ENCODE measurements around the gene GALNT17. TPM values are rescaled to one million over a fixed set of nuclear protein-coding genes. Genes with fewer than 3 reads are reported as not detected.
A peak's percentile ranks its signal among the peaks of the same experiment; 100 is the strongest.

Gene GALNT17
- total RNA-seq, 6 donors from 2014 or later: 5.3 to 26.2 (median 10.1) TPM

- peaks cover 0 to 12% (median 4%) of the 10 kb centered on the region in 4 donors for H3K9me3 ChIP-seq
- ATAC-seq (ENCODE audit: low FRiP score in 2 of 2) (no peak), DNase-seq (no peak)
- H3K36me3 ChIP-seq: no peaks in the 10 kb centered on the region
- TF ChIP-seq POLR2AphosphoS5 (IDR thresholded peaks at IDR 0.05): no peak
- TF ChIP-seq POLR2A (IDR thresholded peaks at IDR 0.05): no peak
- TF ChIP-seq CTCF (IDR thresholded peaks at IDR 0.05): no peak
- WGBS, 2 donors: 66 to 76% methylated on average over 2 of the region's 2 CpGs
- no peaks in the 10 kb centered on the region for H3K4me1 ChIP-seq
- no peaks in the 10 kb centered on the region for H3K27me3 ChIP-seq
- no peak overlapping the region for H3K4me3 ChIP-seq
- H3K27ac ChIP-seq: no peak overlapping the region
Observed at GRCh38 chr7:71518880-71519279, 386.9 kb downstream of the GALNT17 start.

- DNase-seq: no peak
- H3K27me3 ChIP-seq: no peaks in the 10 kb centered on the region
- no peaks in the 10 kb centered on the region for H3K4me1 ChIP-seq
- ATAC-seq (ENCODE audit: low FRiP score in 2 of 2): peak; percentile 51 to 79
- H3K27ac ChIP-seq: no peak overlapping the region
- H3K4me3 ChIP-seq: no peak overlapping the region
- 68 to 70% methylated on average over 5 of the region's 5 CpGs for whole genome bisulfite sequencing, 2 donors
- H3K36me3 ChIP-seq: no peaks in the 10 kb centered on the region
- TF ChIP-seq POLR2A (IDR thresholded peaks at IDR 0.05): no peak
- TF ChIP-seq POLR2AphosphoS5 (IDR thresholded peaks at IDR 0.05): peak; percentile 25 to 56
- H3K9me3 ChIP-seq: peaks cover 0 to 12% (median 4%) of the 10 kb centered on the region in 4 donors
Observed at GRCh38 chr7:71521506-71521905, 389.6 kb downstream of the GALNT17 start.

- 92 to 95% methylated on average over 7 of the region's 7 CpGs for WGBS, 2 donors
- DNase-seq: no peak
Observed at GRCh38 chr7:71526106-71526505, 394.2 kb downstream of the GALNT17 start.

GRCh38 chr7:71527213-71527612, 395.3 kb downstream of the GALNT17 start:
- no peaks in the 10 kb centered on the region for H3K4me1 ChIP-seq
- H3K27me3 ChIP-seq: no peaks in the 10 kb centered on the region
- no peak overlapping the region for H3K4me3 ChIP-seq
- ATAC-seq (ENCODE audit: low FRiP score in 2 of 2): no peak
- no peaks in the 10 kb centered on the region for H3K36me3 ChIP-seq
- 54 to 64% methylated on average over 5 of the region's 5 CpGs for WGBS, 2 donors
- DNase-seq: no peak
- H3K27ac ChIP-seq: no peak overlapping the region
- TF ChIP-seq POLR2A (IDR thresholded peaks at IDR 0.05): no peak
- TF ChIP-seq EP300 (IDR thresholded peaks at IDR 0.05): no peak
- no peak for TF ChIP-seq CTCF (IDR thresholded peaks at IDR 0.05)
- no peak for TF ChIP-seq POLR2AphosphoS5 (IDR thresholded peaks at IDR 0.05)
- H3K9me3 ChIP-seq: no peaks in the 10 kb centered on the region

More at GRCh38 chr7:71526106-71526505, 394.2 kb downstream of the GALNT17 start:
- no peak for ATAC-seq (ENCODE audit: low FRiP score in 2 of 2)
- TF ChIP-seq CTCF (IDR thresholded peaks at IDR 0.05) (no peak), POLR2A (IDR thresholded peaks at IDR 0.05) (no peak), EP300 (IDR thresholded peaks at IDR 0.05) (no peak), POLR2AphosphoS5 (IDR thresholded peaks at IDR 0.05) (no peak)
- Histone ChIP-seq H3K4me3 (no peak overlapping the region), H3K27me3 (no peaks in the 10 kb centered on the region), H3K9me3 (no peaks in the 10 kb centered on the region), H3K4me1 (no peaks in the 10 kb centered on the region), H3K36me3 (no peaks in the 10 kb centered on the region), H3K27ac (no peak overlapping the region)

- H3K27ac ChIP-seq: no peak overlapping the region
- H3K36me3 ChIP-seq: no peaks in the 10 kb centered on the region
- TF ChIP-seq POLR2AphosphoS5 (IDR thresholded peaks at IDR 0.05) (no peak), CTCF (IDR thresholded peaks at IDR 0.05) (no peak), EP300 (IDR thresholded peaks at IDR 0.05) (no peak), POLR2A (IDR thresholded peaks at IDR 0.05) (no peak)
- DNase-seq: no peak
- H3K9me3 ChIP-seq: no peaks in the 10 kb centered on the region
- WGBS, 2 donors: 93 to 95% methylated on average over 2 of the region's 2 CpGs
- no peaks in the 10 kb centered on the region for H3K4me1 ChIP-seq
- H3K4me3 ChIP-seq: no peak overlapping the region
- ATAC-seq (ENCODE audit: low FRiP score in 2 of 2): no peak
- H3K27me3 ChIP-seq: no peaks in the 10 kb centered on the region
Observed at GRCh38 chr7:71535616-71536015, 403.7 kb downstream of the GALNT17 start.

All from upper lobe of left lung (tissue), 6 donors.